ENCODE measurements around the gene SPAG16. TPM values are rescaled to one million over a fixed set of nuclear protein-coding genes. Genes with fewer than 3 reads are reported as not detected.

SPAG16 gene
- total RNA-seq, 1 experiment from 2014 or later, result 13.0 TPM

DNA sequence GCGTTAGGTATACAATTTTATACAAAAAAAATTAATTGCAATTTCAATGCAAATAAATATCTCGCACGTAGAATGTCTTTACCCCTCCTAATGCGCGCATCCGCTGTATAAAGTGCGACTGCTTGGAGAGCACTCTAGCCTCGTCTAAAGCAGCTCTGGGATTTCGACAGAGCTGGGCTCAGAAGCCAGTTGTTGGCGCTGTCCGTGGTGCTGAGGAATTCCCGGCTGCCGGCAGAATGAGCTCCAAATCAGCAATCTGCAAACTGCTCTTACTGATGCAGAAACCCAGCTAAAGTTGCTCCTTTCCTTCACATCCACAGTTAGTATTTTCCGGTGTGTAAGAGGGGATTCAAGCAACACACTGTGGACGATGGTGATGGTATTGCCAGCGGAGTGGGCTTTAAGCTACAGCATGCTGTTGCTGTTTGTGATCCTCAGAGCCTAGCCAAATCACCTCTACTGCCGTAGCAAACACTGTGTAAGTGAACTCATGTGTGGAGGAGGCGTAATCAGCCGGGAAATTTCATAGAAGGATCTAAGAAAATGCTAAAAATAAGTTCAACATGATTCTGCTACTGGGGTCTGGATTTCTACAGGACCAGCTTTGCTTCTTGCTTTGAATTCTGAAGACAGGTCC is 1126.8 kb downstream of the SPAG16 start, which contains the start of gene VWC2L:
TSS of gene VWC2L (plus strand) at position 137 of the 637 bp plus-strand sequence. CDS start 3,140 bp downstream, outside the sequence.
- no peak for DNase-seq (ENCODE audit: low read depth, low spot score)
- H3K36me3 ChIP-seq (ENCODE audit: control insufficient read depth, insufficient read depth, low read length), result no peaks in the 10 kb centered on the region
- intact Hi-C loops (cut with micrococcal nuclease; ENCODE audit: unreplicated experiment), result no loop called here
- CTCF ChIA-PET, result no interaction called here
- H3K4me1 ChIP-seq (ENCODE audit: control insufficient read depth, insufficient read depth, low read length), result no peaks in the 10 kb centered on the region
- no peaks in the 10 kb centered on the region for H3K9me3 ChIP-seq (ENCODE audit: control insufficient read depth, insufficient read depth, low read depth, low read length)
- POLR2A ChIA-PET, result no interaction called here
- no peak within 1 kb of the TSS for H3K27ac ChIP-seq (ENCODE audit: low read length)
- peak; percentile 85 for ATAC-seq
- H3K27me3 ChIP-seq (ENCODE audit: control insufficient read depth, insufficient read depth, low read length), result no peaks in the 10 kb centered on the region
- no peak within 1 kb of the TSS for H3K4me3 ChIP-seq (ENCODE audit: low read depth in 2 of 2, low read length in 2 of 2)
- BruUV-seq (replicated peaks), result no TSS peak
- TF ChIP-seq, protein P1, sequence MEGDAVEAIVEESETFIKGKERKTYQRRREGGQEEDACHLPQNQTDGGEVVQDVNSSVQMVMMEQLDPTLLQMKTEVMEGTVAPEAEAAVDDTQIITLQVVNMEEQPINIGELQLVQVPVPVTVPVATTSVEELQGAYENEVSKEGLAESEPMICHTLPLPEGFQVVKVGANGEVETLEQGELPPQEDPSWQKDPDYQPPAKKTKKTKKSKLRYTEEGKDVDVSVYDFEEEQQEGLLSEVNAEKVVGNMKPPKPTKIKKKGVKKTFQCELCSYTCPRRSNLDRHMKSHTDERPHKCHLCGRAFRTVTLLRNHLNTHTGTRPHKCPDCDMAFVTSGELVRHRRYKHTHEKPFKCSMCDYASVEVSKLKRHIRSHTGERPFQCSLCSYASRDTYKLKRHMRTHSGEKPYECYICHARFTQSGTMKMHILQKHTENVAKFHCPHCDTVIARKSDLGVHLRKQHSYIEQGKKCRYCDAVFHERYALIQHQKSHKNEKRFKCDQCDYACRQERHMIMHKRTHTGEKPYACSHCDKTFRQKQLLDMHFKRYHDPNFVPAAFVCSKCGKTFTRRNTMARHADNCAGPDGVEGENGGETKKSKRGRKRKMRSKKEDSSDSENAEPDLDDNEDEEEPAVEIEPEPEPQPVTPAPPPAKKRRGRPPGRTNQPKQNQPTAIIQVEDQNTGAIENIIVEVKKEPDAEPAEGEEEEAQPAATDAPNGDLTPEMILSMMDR (IDR thresholded peaks at IDR 0.05), result no peak
- TF ChIP-seq, protein P2, sequence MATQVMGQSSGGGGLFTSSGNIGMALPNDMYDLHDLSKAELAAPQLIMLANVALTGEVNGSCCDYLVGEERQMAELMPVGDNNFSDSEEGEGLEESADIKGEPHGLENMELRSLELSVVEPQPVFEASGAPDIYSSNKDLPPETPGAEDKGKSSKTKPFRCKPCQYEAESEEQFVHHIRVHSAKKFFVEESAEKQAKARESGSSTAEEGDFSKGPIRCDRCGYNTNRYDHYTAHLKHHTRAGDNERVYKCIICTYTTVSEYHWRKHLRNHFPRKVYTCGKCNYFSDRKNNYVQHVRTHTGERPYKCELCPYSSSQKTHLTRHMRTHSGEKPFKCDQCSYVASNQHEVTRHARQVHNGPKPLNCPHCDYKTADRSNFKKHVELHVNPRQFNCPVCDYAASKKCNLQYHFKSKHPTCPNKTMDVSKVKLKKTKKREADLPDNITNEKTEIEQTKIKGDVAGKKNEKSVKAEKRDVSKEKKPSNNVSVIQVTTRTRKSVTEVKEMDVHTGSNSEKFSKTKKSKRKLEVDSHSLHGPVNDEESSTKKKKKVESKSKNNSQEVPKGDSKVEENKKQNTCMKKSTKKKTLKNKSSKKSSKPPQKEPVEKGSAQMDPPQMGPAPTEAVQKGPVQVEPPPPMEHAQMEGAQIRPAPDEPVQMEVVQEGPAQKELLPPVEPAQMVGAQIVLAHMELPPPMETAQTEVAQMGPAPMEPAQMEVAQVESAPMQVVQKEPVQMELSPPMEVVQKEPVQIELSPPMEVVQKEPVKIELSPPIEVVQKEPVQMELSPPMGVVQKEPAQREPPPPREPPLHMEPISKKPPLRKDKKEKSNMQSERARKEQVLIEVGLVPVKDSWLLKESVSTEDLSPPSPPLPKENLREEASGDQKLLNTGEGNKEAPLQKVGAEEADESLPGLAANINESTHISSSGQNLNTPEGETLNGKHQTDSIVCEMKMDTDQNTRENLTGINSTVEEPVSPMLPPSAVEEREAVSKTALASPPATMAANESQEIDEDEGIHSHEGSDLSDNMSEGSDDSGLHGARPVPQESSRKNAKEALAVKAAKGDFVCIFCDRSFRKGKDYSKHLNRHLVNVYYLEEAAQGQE (IDR thresholded peaks at IDR 0.05; ENCODE audit: insufficient read depth in 1 of 2, low read depth in 2 of 2, low read length in 1 of 2), result peak; percentile 97 to 99
- no peak for TF ChIP-seq SIN3A (IDR thresholded peaks at IDR 0.05; ENCODE audit: borderline replicate concordance, insufficient read depth, low read depth, low read length)
- in situ Hi-C loops (cut with HindIII; ENCODE audit: low pct_unique_long_range_greater_than_20kb, low sequenced_read_pairs), result no loop called here

DNA sequence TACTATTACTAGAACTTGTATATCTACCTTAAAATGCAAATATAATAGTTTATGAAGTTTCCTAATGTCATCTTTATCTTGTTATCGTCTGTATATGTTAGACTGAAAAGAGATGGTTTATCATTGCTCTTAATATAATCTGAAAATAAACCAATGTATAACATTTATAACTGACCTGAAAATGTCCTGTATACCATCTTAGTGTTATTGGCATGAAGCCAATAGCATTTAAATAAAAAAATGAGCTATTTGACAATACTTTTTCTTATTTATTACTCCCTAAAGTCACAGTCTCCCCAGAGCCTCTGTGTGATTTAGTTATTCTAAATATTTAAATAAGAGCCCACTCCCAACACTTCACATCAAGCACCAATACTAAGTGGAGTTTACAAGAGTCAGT is 1128.4 kb downstream of the SPAG16 start:
- ATAC-seq (no peak), DNase-seq (ENCODE audit: low read depth, low spot score) (no peak)
- BruUV-seq (replicated peaks), result no TSS peak
- Histone ChIP-seq H3K27ac (ENCODE audit: low read length) (no peak overlapping the region), H3K36me3 (ENCODE audit: control insufficient read depth, insufficient read depth, low read length) (no peaks in the 10 kb centered on the region), H3K9me3 (ENCODE audit: control insufficient read depth, insufficient read depth, low read depth, low read length) (no peaks in the 10 kb centered on the region), H3K4me3 (ENCODE audit: low read depth in 2 of 2, low read length in 2 of 2) (no peak overlapping the region), H3K4me1 (ENCODE audit: control insufficient read depth, insufficient read depth, low read length) (no peaks in the 10 kb centered on the region), H3K27me3 (ENCODE audit: control insufficient read depth, insufficient read depth, low read length) (no peaks in the 10 kb centered on the region)
- intact Hi-C loops (cut with micrococcal nuclease; ENCODE audit: unreplicated experiment), result no loop called here
- POLR2A ChIA-PET, result no interaction called here
- TF ChIP-seq SIN3A (IDR thresholded peaks at IDR 0.05; ENCODE audit: borderline replicate concordance, insufficient read depth, low read depth, low read length) (no peak), POLR2AphosphoS5 (IDR thresholded peaks at IDR 0.05; ENCODE audit: low read depth, low read length) (no peak), TCF7L2 (IDR thresholded peaks at IDR 0.05; ENCODE audit: low read depth, low read length) (no peak)
- TF ChIP-seq, protein P1 (IDR thresholded peaks at IDR 0.05), result no peak
- TF ChIP-seq, protein P2 (IDR thresholded peaks at IDR 0.05; ENCODE audit: insufficient read depth in 1 of 2, low read depth in 2 of 2, low read length in 1 of 2), result no peak
- CTCF ChIA-PET, result no interaction called here
- in situ Hi-C loops (cut with HindIII; ENCODE audit: low pct_unique_long_range_greater_than_20kb, low sequenced_read_pairs), result no loop called here

All from Panc1 (cell line).